ENCODE results near the gene PCBD2.

Gene PCBD2

DNA sequence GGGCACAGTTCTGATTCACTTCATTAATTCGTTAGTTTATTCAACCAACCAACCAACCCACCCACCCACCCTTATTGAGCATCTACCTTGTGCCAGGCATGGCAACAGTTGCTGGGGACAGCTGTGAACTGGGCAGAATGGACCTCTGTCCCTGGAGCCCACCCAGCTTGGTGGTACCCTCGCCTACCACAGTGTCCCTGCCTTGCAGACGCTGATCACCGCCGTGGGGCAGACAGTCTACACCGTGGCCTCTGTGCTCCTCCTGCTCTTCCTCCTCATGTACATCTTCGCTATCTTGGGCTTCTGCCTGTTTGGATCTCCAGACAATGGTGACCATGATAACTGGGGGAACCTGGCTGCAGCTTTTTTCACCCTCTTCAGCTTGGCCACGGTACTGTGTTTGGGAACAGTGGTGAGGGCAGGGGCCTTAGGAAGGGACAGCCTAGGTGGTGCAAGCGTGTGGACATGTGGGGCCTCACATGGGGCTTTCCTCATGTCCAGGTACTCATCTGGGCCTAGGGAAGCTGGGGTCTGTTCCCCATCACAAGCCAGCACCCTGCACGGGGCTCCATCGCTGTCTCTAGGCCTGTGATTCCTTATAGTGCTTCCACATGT is 102.9 kb downstream of the PCBD2 start:
- DNase-seq (ENCODE audit: insufficient read length, low spot score) (no peak), FAIRE-seq (no peak)
- TF ChIP-seq, protein P1, sequence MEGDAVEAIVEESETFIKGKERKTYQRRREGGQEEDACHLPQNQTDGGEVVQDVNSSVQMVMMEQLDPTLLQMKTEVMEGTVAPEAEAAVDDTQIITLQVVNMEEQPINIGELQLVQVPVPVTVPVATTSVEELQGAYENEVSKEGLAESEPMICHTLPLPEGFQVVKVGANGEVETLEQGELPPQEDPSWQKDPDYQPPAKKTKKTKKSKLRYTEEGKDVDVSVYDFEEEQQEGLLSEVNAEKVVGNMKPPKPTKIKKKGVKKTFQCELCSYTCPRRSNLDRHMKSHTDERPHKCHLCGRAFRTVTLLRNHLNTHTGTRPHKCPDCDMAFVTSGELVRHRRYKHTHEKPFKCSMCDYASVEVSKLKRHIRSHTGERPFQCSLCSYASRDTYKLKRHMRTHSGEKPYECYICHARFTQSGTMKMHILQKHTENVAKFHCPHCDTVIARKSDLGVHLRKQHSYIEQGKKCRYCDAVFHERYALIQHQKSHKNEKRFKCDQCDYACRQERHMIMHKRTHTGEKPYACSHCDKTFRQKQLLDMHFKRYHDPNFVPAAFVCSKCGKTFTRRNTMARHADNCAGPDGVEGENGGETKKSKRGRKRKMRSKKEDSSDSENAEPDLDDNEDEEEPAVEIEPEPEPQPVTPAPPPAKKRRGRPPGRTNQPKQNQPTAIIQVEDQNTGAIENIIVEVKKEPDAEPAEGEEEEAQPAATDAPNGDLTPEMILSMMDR (IDR thresholded peaks at IDR 0.05; ENCODE audit: insufficient read depth, missing control alignments) = no peak

- FAIRE-seq (no peak), DNase-seq (ENCODE audit: insufficient read length, low spot score) (peak; percentile 7)
- TF ChIP-seq, protein P1 (IDR thresholded peaks at IDR 0.05; ENCODE audit: insufficient read depth, missing control alignments) = no peak
These were observed 103.6 kb downstream of the PCBD2 start for GRCh38 chr5:135008556-135008955.

GRCh38 chr5:135008981-135009735 is 104.2 kb downstream of the PCBD2 start:
- no peak for FAIRE-seq
- TF ChIP-seq, protein P1 (IDR thresholded peaks at IDR 0.05; ENCODE audit: insufficient read depth, missing control alignments) = no peak
- DNase-seq (ENCODE audit: insufficient read length, low spot score) = peak; percentile 11

GRCh38 chr5:135009736-135010501 is 105.0 kb downstream of the PCBD2 start:
- TF ChIP-seq, protein P1 (IDR thresholded peaks at IDR 0.05; ENCODE audit: insufficient read depth, missing control alignments) = no peak
- peak; percentile 21 for DNase-seq (ENCODE audit: insufficient read length, low spot score)
- FAIRE-seq = no peak

GRCh38 chr5:135010502-135011354 is 105.8 kb downstream of the PCBD2 start:
- TF ChIP-seq, protein P1 (IDR thresholded peaks at IDR 0.05; ENCODE audit: insufficient read depth, missing control alignments) = peak; percentile 5
- no peak for FAIRE-seq
- peak; percentile 25 for DNase-seq (ENCODE audit: insufficient read length, low spot score)

- peak; percentile 16 for DNase-seq (ENCODE audit: insufficient read length, low spot score)
- TF ChIP-seq, protein P1 (IDR thresholded peaks at IDR 0.05; ENCODE audit: insufficient read depth, missing control alignments) = no peak
- FAIRE-seq = no peak
These were observed 106.6 kb downstream of the PCBD2 start for GRCh38 chr5:135011355-135012032.

Data from D721Med (cell line).